SIG-M5 treated with dmso at 0.1 percent for 504 hours (cell line): ENCODE results near the gene RGS1.

Experiments
- DNase-seq: peaks from one replicate; lab custom pipeline; 2025; ENCODE audit not compliant: unreplicated experiment; lab: John Stamatoyannopoulos, UW

Gene RGS1

GRCh38 chr1:192580351-192580962 lies 4.9 kb downstream of the RGS1 start:
- peak; percentile 60 for DNase-seq

- no peak for DNase-seq
These were observed 5.8 kb downstream of the RGS1 start for GRCh38 chr1:192581131-192581927.

- no peak for DNase-seq
These were observed 9.3 kb downstream of the RGS1 start for GRCh38 chr1:192584866-192585265.

- no peak for DNase-seq
These were observed 12.1 kb downstream of the RGS1 start for GRCh38 chr1:192587386-192588266.

GRCh38 chr1:192588546-192588945 lies 13.0 kb downstream of the RGS1 start:
- DNase-seq: no peak

GRCh38 chr1:192589813-192590212 lies 14.2 kb downstream of the RGS1 start:
- no peak for DNase-seq

GRCh38 chr1:192592517-192592916 lies 16.9 kb downstream of the RGS1 start:
- no peak for DNase-seq

- DNase-seq: no peak
These were observed 17.6 kb downstream of the RGS1 start for GRCh38 chr1:192592981-192593708.

- no peak for DNase-seq
These were observed 19.7 kb downstream of the RGS1 start for GRCh38 chr1:192595299-192595698.

- no peak for DNase-seq
These were observed 23.0 kb downstream of the RGS1 start for GRCh38 chr1:192598589-192598988.

- DNase-seq: no peak
These were observed 24.7 kb downstream of the RGS1 start for GRCh38 chr1:192600275-192600674.

- no peak for DNase-seq
These were observed 25.6 kb downstream of the RGS1 start for GRCh38 chr1:192601143-192601542.

GRCh38 chr1:192601567-192601966 lies 26.0 kb downstream of the RGS1 start:
- DNase-seq: no peak

- no peak for DNase-seq
These were observed 27.2 kb downstream of the RGS1 start for GRCh38 chr1:192602757-192603156.

- DNase-seq: no peak
These were observed 27.7 kb downstream of the RGS1 start for GRCh38 chr1:192603218-192603787.

GRCh38 chr1:192604979-192605620 lies 29.5 kb downstream of the RGS1 start:
- DNase-seq: peak; percentile 56

GRCh38 chr1:192608671-192609070 lies 33.1 kb downstream of the RGS1 start:
- no peak for DNase-seq

- DNase-seq: peak; percentile 92
These were observed 33.8 kb downstream of the RGS1 start for GRCh38 chr1:192609110-192610079.
